Endodermal cell (in vitro differentiated cells): ENCODE data around the gene CHTOP. TPM values are rescaled to one million over a fixed set of nuclear protein-coding genes. Genes with fewer than 3 reads are reported as not detected.

Experiments used
- DNase-seq: peaks from one replicate; pipeline ENCODE4 v3.0.0-alpha.2; 2017
- H3K27ac ChIP-seq: 2 replicates; pipeline ENCODE4 v1.5.1; 2013; ENCODE audit warnings: mild to moderate bottlenecking, low read depth, low read length, moderate library complexity
- H3K27me3 ChIP-seq: 2 replicates; pipeline ENCODE4 v1.6.1; 2013; ENCODE audit warnings: mild to moderate bottlenecking, low read length, moderate library complexity; ENCODE audit not compliant: insufficient read depth, control insufficient read depth, poor library complexity, severe bottlenecking
- H3K36me3 ChIP-seq: 2 replicates; pipeline ENCODE4 v1.7.0; 2013; ENCODE audit warnings: mild to moderate bottlenecking, low read length, moderate library complexity; ENCODE audit not compliant: control insufficient read depth, insufficient read depth
- H3K4me1 ChIP-seq: one replicate; pipeline ENCODE4 v1.7.0; 2013; ENCODE audit warnings: low read length; ENCODE audit not compliant: control insufficient read depth, insufficient read depth
- H3K4me3 ChIP-seq: 2 replicates; pipeline ENCODE4 v1.5.1; 2013; ENCODE audit warnings: mild to moderate bottlenecking, low read length, moderate library complexity
- H3K9ac ChIP-seq: 2 replicates; pipeline ENCODE4 v1.6.1; 2013; ENCODE audit warnings: mild to moderate bottlenecking, low read length, moderate library complexity; ENCODE audit not compliant: poor library complexity, severe bottlenecking; ENCODE audit errors: extremely low read depth
- H3K9me3 ChIP-seq: 2 replicates; pipeline ENCODE4 v1.6.1; 2013; ENCODE audit warnings: mild to moderate bottlenecking, low read length, moderate library complexity; ENCODE audit not compliant: control insufficient read depth
- H3K27ac Mint-ChIP-seq: 2 replicates; pipeline ENCODE4 v1.8.0; 2020; ENCODE audit warnings: mixed read lengths
- H3K27me3 Mint-ChIP-seq: 2 replicates; pipeline ENCODE4 v1.8.0; 2021; ENCODE audit warnings: mild to moderate bottlenecking, mixed read lengths; ENCODE audit not compliant: insufficient read depth
- H3K36me3 Mint-ChIP-seq: 2 replicates; pipeline ENCODE4 v1.8.0; 2020; ENCODE audit warnings: low read depth, mixed read lengths
- H3K4me1 Mint-ChIP-seq: 2 replicates; pipeline ENCODE4 v1.8.0; 2020; ENCODE audit warnings: mixed read lengths
- H3K4me3 Mint-ChIP-seq: 2 replicates; pipeline ENCODE4 v1.8.0; 2020; ENCODE audit warnings: mild to moderate bottlenecking, moderate library complexity, mixed read lengths
- H3K9me3 Mint-ChIP-seq: 2 replicates; pipeline ENCODE4 v1.8.0; 2020; ENCODE audit warnings: mild to moderate bottlenecking, mixed read lengths
- WGBS, 2 experiments: methylation state at CpG; one replicate each; pipeline versions ENCODE4 v1.1.5 to v1.1.7; 2013; ENCODE audit warnings: missing lambda C conversion rate in 2 of 2, mixed read lengths in 1 of 2; ENCODE audit not compliant: insufficient coverage in 1 of 2, insufficient read length in 1 of 2; 5-methylcytosine and 5-hydroxymethylcytosine counted together
- total RNA-seq, 2 donors: library from RNA; stranded (reverse); fragmentation: NEBNext Ultra II Directional in 1 of 2; extraction: Animal tissue kit (Norgen Biotek cat#: 25700) in 1 of 2; gene quantifications; 2 replicates in 1 of 2; 3 replicates in 1 of 2; pipeline ENCODE4 v1.2.1, GENCODE V29; 2021
- TF ChIP-seq, protein P1 (sequence below): fragments of 200-600 bp; sonication (generic); conservative IDR thresholded peaks from 2 replicates; pipeline ENCODE4 v1.5.0; 2021; ENCODE audit warnings: antibody characterized with exemption, mild to moderate bottlenecking

The CHTOP gene
- total RNA-seq, 2 donors from 2014 or later = 98.4 to 117 TPM

DNA sequence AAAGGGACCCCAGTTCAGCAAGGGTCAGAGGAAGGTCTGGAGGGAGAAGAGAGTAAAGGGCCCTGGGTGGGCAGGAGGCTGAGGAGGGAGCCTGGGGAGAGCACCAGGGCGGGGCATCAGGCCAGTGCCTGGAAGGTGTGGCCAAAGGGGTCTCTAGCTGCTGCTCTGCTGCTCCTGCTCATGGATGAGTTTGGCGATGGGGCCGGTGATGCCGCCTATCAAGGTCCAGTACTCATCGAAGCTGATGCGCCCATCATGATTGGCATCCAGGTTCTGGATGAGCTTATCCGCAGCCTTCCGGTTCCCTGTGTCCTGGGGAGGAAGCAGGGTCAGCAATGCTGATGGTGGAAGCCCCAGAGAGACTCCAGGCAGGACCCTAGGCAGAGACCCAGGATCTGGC is 26.5 kb upstream of the CHTOP start:
- no peaks in the 10 kb centered on the region for H3K27me3 ChIP-seq
- no peak overlapping the region for H3K27ac ChIP-seq
- H3K36me3 ChIP-seq = peaks cover 40% of the 10 kb centered on the region
- Mint-ChIP-seq H3K27ac (no peak overlapping the region), H3K36me3 (peaks cover 25% of the 10 kb centered on the region), H3K27me3 (peaks cover 2% of the 10 kb centered on the region), H3K4me1 (peaks cover 36% of the 10 kb centered on the region), H3K9me3 (no peaks in the 10 kb centered on the region), H3K4me3 (no peak overlapping the region)
- TF ChIP-seq, protein P1, sequence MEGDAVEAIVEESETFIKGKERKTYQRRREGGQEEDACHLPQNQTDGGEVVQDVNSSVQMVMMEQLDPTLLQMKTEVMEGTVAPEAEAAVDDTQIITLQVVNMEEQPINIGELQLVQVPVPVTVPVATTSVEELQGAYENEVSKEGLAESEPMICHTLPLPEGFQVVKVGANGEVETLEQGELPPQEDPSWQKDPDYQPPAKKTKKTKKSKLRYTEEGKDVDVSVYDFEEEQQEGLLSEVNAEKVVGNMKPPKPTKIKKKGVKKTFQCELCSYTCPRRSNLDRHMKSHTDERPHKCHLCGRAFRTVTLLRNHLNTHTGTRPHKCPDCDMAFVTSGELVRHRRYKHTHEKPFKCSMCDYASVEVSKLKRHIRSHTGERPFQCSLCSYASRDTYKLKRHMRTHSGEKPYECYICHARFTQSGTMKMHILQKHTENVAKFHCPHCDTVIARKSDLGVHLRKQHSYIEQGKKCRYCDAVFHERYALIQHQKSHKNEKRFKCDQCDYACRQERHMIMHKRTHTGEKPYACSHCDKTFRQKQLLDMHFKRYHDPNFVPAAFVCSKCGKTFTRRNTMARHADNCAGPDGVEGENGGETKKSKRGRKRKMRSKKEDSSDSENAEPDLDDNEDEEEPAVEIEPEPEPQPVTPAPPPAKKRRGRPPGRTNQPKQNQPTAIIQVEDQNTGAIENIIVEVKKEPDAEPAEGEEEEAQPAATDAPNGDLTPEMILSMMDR = no peak
- no peaks in the 10 kb centered on the region for H3K9me3 ChIP-seq
- H3K9ac ChIP-seq = no peak overlapping the region
- no peak overlapping the region for H3K4me3 ChIP-seq
- whole genome bisulfite sequencing, 2 experiments = 94 to 97% methylated on average over 8 of the region's 8 CpGs
- DNase-seq = no peak
- peaks cover 3% of the 10 kb centered on the region for H3K4me1 ChIP-seq

DNA sequence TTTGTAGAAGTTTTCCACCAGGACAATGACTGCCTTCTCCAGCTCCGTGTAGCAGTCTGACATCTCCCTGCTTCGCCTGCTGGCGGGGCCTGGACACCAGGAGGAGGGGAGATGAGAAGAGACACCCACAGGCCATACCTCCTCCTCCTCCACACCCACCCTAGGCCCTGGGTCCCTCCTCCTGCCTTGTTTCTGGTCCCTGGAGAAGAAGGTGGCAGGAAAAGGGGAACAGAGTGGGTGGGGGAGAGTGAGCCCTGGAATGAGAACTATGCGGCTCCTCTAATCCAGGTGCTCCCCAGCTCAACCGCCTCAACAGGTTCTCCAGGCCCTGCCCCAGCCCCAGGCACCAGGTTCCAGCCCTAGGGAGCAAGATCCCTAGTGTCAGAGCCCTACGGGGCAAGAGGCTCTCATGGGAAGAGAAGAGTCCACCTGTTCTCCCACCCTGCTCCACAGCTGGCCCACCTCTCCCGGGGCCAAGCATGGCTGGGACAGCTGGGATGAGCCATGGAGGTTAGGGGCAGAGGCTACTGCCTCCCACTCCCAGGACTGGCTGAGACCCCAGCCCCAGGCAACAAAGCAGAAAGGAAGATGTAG is 25.7 kb upstream of the CHTOP start:
- 93 to 98% methylated on average over 3 to 7 of the region's 7 CpGs for WGBS, 2 experiments
- Mint-ChIP-seq H3K4me3 (peak overlapping the region; percentile 79), H3K27ac (peak overlapping the region; percentile 84), H3K9me3 (no peaks in the 10 kb centered on the region), H3K4me1 (peaks cover 40% of the 10 kb centered on the region), H3K27me3 (peaks cover 2% of the 10 kb centered on the region), H3K36me3 (peaks cover 25% of the 10 kb centered on the region)
- no peaks in the 10 kb centered on the region for H3K27me3 ChIP-seq
- H3K36me3 ChIP-seq = peaks cover 40% of the 10 kb centered on the region
- peaks cover 3% of the 10 kb centered on the region for H3K4me1 ChIP-seq
- H3K9me3 ChIP-seq = no peaks in the 10 kb centered on the region
- peak overlapping the region; percentile 97 for H3K4me3 ChIP-seq
- H3K9ac ChIP-seq = no peak overlapping the region
- no peak overlapping the region for H3K27ac ChIP-seq
- DNase-seq = peak; percentile 48
- TF ChIP-seq, protein P1 = no peak

DNA sequence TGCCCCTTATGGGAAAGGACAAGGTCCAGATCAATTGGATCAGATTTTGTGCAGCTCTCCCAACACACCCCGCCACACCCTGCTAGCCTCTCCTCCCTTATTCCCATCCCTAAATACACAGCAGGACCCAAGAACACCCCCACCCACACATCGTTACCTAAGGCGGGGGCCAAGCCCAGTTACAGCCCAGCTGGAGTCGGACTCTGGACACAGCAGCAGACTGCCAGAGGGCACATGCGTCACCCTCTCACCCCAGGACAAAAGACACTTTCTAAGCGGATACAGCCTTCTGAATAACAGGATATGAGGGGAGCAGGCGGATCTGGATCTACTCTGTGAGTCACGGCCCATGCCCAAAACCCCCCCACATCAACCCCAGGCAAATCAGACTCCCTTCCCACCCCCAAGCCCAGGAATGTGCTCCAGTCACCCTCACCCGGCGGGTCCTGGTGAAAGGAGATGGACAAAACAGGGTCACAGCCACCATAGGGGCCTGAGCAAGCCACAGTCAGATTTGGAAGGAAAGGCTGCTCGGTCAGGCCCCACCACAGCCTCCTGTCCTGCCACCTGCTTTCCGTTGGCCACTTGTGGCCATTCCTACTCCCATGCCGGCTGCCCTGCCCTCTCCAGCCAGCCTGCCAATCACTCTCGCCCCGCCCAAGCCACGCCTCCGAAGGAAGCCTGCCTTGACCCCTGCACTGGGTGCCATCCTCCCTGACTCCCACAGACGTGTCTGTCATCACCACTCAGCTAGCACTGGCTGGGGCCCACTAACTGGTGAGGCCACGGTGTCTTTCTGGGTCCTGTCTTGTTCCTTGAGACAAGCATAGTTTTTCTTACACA is 24.9 kb upstream of the CHTOP start:
- H3K9me3 Mint-ChIP-seq = no peaks in the 10 kb centered on the region
- H3K4me1 Mint-ChIP-seq = peaks cover 46% of the 10 kb centered on the region
- 40 to 57% methylated on average over 10 to 19 of the region's 19 CpGs for WGBS, 2 experiments
- peaks cover 25% of the 10 kb centered on the region for H3K36me3 Mint-ChIP-seq
- H3K27me3 Mint-ChIP-seq = peaks cover 2% of the 10 kb centered on the region
- peak overlapping the region; percentile 84 for H3K27ac Mint-ChIP-seq
- Histone ChIP-seq H3K9me3 (no peaks in the 10 kb centered on the region), H3K27me3 (no peaks in the 10 kb centered on the region), H3K4me1 (peaks cover 3% of the 10 kb centered on the region), H3K27ac (peak overlapping the region; percentile 74), H3K9ac (no peak overlapping the region), H3K4me3 (peak overlapping the region; percentile 97), H3K36me3 (peaks cover 40% of the 10 kb centered on the region)
- DNase-seq = peak; percentile 94
- TF ChIP-seq, protein P1 = no peak
- H3K4me3 Mint-ChIP-seq = peak overlapping the region; percentile 79
